Measurements from ENCODE around the gene TBC1D21. TPM values are rescaled to one million over a fixed set of nuclear protein-coding genes. Genes with fewer than 3 reads are reported as not detected.

Gene TBC1D21
- total RNA-seq, 1 donor from 2014 or later = not detected

GRCh38 chr15:73862276-73862675 lies 11.1 kb upstream of the TBC1D21 start:
- DNase-seq (ENCODE audit: low read depth) = no peak

- no peak for DNase-seq (ENCODE audit: low read depth)
Measured at GRCh38 chr15:73865379-73865778, 8.0 kb upstream of the TBC1D21 start.

DNA sequence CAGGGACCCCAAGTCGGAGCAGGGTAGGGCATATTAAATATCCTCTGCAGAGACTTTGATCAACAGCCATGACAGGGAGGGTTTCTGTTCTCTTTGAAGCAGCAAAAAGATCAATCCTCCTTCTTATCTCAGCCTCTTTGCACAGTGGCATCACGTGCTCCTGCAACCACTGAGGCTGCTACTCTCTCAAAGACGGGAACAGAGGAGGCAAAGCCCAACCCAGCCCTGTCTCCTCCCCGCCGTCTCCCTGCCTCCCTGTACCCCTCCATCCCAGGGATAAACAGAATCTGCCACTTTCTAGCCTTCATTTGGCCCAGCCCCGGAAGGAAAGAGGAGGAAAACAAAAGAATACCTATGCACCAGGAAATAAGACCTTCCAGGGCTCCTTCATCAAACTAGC lies 7.5 kb upstream of the TBC1D21 start:
- DNase-seq (ENCODE audit: low read depth) = no peak

DNA sequence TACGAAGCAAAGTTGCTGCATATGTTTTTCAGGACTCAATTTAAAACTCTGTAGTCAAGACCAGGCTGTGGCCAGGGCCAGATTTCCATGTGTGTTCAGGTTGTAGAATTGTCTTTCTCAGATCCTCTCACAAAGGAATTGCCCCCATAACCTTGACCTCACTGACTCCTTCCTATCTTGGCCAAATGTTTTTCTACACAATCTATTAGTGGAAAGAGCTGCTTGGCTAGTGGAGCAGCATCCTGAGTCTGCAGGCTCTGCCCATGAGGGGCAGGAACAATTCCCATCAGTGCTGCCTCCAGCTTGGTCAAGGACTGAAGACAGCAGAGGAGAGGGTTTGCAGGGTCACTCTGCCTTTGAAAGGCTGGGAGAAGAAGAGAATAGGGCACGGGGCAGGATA lies 6.9 kb upstream of the TBC1D21 start:
- no peak for DNase-seq (ENCODE audit: low read depth)

GRCh38 chr15:73866881-73867410 lies 6.4 kb upstream of the TBC1D21 start:
- DNase-seq (ENCODE audit: low read depth) = no peak

GRCh38 chr15:73867426-73867825 lies 5.9 kb upstream of the TBC1D21 start:
- DNase-seq (ENCODE audit: low read depth) = no peak

DNA sequence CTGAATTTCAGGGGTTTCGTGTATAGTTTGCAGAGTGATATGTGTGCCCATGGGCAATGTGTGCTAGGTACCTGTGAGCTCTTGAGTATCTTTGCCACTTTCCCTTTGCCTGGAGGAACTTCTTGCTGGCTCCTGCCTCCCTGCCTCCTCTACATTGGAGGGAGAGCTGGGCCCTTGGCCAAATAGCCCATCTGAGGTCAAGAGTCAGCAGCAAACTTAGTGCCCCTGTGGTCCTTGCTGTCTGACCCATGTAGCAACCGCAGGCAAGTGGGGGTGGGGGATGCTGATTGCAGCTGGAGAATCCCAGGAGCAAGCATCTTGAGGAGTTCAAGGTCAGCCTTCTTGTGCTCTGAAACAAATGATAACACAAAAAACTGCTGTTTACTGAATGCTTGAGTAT lies 5.4 kb upstream of the TBC1D21 start:
- no peak for DNase-seq (ENCODE audit: low read depth)

DNA sequence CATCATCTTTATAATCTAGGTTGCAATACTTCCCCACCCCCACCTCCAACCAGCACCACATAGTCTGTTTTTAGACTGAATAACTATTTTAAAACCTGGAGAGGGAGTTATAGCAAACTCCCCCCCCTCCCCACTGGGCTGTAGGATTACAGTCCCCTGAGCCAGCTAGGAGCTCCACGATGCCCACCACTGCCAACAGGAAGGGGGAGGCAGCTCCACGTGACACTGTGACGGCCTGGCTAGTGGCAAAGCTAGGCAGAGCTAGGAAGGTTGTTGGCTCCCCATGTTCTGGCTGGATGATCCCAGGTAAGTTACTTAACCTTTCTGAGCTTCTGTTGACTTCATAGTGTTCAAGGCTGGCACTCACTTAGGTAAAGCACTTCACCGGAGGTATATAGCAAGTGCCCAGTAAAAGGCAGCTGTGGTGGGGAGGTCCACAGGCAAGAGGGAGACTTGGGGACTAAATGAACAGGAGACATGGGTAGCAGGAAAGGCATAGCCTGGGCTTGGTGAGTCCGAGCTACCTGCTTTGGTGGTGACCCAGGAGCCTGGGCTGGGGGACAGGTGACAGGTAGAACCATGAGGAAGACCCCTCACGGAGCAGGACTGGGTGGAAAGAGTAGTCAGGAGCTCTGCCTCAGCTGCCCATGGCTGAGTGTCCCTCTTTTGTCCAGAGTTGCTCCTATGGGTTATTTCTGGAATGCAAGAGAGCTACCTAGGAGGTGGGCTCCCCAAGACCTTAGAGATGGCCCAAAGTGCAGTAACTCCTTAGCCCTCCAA lies 4.0 kb upstream of the TBC1D21 start:
- no peak for DNase-seq (ENCODE audit: low read depth)

DNA sequence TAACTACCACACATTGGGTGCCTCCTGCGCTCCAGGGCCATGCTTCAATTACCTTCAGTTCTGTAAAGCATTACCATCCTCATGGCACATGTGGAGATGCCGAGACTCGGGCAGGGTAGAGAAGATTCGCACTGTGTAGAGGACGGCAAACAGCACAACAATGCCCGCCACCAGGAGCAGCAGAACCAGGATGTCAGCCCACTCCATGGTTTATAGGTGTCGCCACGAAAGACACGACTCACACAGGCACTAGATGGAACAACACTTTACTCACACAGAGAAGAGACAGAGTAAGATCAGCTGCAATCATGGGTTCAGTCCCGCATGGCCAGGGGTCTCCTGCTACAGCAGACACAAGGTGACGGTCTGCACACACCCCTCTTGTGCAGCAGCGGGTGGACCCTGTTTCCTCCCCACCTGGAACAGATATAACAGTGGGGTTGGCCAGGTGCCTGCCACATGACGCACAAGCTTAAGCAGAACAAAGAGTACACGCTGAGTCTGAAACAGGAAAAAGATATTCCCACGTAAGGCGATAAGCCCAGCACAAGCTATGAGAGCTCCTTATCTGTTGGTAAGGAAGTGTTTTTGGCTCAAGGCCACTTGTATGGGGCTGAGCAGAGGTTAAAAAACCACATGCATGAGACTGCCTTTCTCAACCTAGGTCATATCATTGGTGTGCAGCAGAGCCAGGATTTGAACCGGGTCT lies 2.5 kb upstream of the TBC1D21 start:
- DNase-seq (ENCODE audit: low read depth) = no peak

DNA sequence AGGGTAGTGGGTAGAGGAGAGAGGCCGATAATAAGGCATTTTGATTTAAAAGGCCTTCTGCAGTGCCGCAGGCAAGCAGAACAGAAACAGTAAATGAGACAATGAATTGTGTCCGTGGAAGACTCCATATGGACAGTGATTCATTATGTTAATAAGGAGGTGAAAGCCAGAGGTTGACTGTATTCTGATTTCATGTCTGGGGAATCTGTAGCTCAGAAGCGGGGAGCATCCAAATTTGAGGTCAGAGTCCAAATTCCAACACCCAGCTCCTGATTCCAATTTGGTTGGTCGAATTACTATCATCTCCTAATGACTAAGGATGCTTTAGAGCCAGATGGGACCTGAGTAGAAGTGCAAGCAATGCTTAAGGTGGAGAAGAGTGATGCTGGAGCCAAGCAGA lies 1.0 kb upstream of the TBC1D21 start:
- no peak for DNase-seq (ENCODE audit: low read depth)

DNA sequence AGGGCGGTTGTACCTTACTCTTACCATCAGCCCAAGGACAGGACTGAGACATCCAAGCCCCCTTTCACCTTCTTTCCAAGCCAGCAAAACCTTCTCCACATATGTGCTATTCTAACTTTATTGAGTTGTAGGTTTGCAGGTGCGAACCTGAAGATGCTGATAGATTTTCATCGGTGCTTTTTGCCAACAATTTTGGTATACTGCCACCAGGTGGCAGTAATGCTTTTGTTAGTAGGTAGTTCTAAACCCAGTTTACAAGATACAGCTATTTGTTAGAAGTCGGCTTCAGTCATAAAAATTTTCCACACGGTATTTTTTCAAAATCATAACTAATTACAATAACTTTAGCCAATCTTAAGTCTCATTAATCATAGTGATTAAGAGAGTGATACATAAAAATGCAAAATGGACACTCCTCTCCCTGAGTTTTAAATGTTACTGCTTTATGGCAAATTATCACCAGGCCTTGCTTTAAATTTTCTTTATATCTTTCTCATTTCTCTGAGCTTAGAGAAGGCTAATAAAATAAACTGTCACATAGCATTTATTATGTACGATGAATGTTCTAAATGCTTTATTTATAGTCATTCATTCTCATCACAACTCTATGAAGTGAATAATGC lies 636 bp downstream of the TBC1D21 start:
- DNase-seq (ENCODE audit: low read depth) = peak; percentile 74

DNA sequence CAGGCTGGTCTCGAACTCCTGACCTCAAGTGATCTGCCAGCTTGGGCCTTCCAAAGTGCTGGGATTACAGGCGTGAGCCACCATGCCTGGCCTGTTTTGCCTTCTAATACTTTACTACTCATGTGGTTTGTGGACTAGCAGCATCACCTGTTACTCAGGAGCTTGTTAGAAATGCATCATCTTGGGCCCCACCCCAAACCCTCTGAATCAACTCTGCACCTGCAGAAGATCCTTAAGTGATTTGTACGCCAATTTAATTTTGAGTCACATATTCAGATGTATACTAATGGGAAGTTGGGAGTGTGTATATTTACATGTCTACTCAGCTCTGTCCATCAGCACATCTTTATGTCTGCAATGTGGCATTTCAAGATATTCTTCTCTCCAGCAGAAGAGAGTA lies 6.1 kb downstream of the TBC1D21 start:
- no peak for DNase-seq (ENCODE audit: low read depth)

- DNase-seq (ENCODE audit: low read depth) = no peak
Measured at GRCh38 chr15:73881579-73882320, 8.4 kb downstream of the TBC1D21 start.

DNA sequence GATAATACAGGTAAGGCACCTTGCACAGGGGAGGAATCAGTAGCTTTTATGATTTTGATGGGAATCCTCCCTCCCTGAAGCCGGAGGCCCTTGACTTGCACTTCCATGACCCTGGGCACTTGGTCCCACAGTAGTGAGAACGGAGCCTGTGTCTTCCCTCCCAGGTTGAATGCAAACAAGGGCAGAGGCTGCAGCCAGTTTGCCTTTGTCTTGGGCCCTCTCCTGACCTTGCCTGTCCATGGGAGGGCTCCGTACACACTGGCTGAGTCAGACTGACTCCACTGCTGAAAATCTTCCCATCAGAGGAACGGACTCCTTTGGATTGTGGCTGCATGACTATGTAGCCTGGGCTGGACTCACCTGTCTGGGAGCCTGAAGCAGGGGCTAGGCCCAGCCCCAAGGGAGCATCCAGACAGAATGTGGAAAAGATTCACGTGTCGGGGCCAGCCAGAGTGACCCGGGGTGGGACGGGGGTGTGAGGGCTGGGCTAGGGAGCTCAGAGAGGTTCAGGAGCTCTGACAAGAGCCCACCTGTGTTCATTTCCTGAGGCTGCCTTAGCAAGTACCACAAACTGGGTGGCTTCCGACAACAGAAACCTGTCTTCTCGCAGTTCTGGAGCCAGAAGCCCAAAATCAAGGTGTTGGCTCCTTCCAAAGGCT lies 9.5 kb downstream of the TBC1D21 start:
- no peak for DNase-seq (ENCODE audit: low read depth)

GRCh38 chr15:73884159-73884558 lies 10.8 kb downstream of the TBC1D21 start:
- no peak for DNase-seq (ENCODE audit: low read depth)

DNA sequence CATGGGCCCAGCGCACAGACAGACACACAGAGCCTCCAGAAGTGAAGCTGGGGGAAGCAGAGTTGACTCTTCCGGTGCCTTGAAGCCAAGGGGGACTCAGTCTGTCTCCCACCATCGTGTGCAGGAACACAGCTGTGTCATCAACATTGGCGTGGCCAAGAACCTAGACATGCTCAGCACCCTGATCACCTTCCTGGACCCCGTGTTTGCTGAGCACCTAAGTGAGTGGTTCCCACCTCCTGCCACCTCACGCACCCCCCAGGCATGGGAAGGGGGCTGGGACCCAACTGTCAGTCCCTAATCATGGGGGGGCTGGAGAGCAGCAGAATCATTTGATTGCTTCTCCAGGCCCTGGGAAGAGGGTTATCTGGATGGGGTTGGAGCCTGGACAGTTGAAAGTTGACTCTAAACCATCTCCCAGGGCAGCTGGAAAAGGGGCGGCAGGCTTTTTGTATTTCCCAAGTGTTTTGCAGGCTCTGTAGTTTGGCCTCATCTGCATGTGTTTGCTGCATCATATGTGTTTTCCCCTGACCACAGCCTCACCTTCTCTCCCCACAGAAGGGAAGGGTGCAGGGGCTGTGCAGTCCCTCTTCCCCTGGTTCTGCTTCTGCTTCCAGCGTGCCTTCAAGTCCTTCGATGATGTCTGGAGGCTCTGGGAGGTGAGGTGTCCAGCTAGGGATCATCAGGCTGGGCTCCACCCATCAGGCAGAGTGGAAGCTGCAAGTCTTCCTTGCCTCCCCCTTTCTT lies 12.8 kb downstream of the TBC1D21 start:
- DNase-seq (ENCODE audit: low read depth) = no peak

- DNase-seq (ENCODE audit: low read depth) = no peak
Measured at GRCh38 chr15:73886717-73887345, 13.5 kb downstream of the TBC1D21 start.

DNA sequence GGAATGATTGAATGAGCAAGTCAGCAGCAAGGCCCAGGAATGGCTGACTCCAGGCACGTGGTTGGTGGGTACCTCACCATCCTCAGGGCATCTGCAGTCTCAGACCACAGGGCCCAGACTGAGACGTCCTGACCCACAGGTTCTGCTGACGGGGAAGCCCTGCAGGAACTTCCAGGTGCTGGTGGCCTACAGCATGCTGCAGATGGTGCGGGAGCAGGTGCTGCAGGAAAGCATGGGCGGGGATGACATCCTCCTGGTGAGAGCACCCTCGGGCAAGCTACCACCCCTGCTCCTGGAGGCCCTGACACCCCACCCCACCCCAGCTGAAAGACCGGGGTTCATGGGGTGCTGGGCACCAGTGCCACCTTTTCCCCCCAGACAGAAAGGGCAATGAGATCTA lies 14.1 kb downstream of the TBC1D21 start:
- no peak for DNase-seq (ENCODE audit: low read depth)

DNA sequence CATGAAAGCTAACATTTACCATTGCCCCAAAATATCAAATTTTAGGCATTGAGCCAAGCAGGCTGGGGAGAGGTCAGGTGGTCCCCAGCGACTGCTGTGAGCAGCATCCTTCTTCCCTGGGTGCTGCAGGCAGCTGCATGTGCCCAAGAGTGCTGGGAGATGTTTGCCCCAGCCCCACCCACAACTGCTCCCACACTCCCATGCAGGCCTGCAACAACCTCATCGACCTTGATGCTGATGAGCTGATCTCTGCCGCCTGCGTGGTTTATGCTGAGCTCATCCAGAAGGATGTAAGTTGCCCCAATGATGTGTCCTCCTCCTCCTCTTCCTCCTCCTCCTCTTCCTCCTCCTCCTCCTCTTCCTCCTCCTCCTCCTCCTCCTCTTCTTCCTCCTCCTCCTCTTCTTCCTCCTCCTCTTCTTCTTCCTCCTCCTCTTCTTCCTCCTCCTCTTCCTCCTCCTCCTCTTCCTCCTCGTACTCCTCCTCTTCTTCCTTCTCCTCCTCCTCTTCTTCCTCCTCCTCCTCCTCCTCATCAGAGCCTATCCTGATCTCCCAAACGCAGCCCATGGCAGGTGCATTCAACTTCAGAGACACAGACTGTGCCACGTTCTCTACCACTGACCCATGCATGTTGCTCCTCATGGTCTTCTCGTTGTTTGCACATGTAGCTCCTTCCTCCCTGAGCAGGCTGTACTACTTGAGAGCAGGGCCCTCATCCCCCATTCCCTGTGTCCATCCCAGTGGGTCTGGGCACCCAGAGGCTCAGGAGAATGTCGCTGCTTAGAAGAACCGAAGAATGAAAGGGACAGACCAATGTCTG lies 15.1 kb downstream of the TBC1D21 start:
- DNase-seq (ENCODE audit: low read depth) = no peak

Data from renal cortical epithelial cell (primary cell).